K562 (cell line): Measurements from ENCODE around the gene FOCAD.

ENCODE experiments used
- ARNT ChIP-seq, 2 experiments: fragments of 450-650 bp; IDR thresholded peaks; 2 replicates each; pipeline ENCODE4 v1.6.1; 2016; ENCODE audit warnings: mild to moderate bottlenecking in 1 of 2
- NFE2 ChIP-seq: IDR thresholded peaks from 2 replicates; pipeline ENCODE4 v1.6.1; 2014; ENCODE audit warnings: antibody characterized with exemption, low read depth
- TF ChIP-seq, protein P1 (sequence below), 3 experiments: IDR thresholded peaks in 2 of 3; conservative IDR thresholded peaks in 1 of 3; 2 replicates each; pipeline ENCODE4 v1.5.1; 2011 to 2012; ENCODE audit warnings: low read length in 3 of 3, mild to moderate bottlenecking in 3 of 3, control low read depth in 2 of 3, improper control_type of control experiment in 1 of 3, inconsistent platforms in 1 of 3, low read depth in 1 of 3, mixed read lengths in 1 of 3, moderate library complexity in 1 of 3; ENCODE audit not compliant: insufficient read depth in 2 of 3
- TF ChIP-seq, protein P2 (sequence below): IDR thresholded peaks from 3 replicates; pipeline ENCODE4 v1.6.1; 2011; ENCODE audit warnings: borderline replicate concordance, mild to moderate bottlenecking; ENCODE audit not compliant: insufficient read length, insufficient read depth
- TF ChIP-seq, protein P3 (sequence below): sonication (generic); formaldehyde crosslinking; IDR thresholded peaks from 2 replicates; pipeline ENCODE4 v1.8.0; 2022; ENCODE audit warnings: mild to moderate bottlenecking, low read depth, missing genetic modification reagents

DNA sequence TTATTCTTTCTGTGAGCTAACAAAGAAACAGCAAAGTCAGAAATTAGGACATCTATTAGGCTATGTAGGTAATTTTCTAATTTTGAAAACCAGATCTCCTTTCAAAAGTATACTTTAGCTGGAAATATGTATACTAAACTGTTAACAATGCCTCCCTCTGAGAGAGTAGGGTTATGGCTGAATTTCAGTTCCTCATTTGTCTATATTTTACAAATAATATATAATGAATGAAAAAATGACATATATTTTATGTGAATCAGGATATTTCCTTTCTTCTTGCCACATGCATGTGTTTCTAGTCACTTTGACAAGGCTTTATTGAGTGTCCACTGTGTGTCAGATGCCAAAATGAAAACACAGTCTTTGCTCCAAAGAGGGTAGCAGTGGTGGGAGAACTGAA lies 331.9 kb downstream of the FOCAD start:
- TF ChIP-seq, protein P1, sequence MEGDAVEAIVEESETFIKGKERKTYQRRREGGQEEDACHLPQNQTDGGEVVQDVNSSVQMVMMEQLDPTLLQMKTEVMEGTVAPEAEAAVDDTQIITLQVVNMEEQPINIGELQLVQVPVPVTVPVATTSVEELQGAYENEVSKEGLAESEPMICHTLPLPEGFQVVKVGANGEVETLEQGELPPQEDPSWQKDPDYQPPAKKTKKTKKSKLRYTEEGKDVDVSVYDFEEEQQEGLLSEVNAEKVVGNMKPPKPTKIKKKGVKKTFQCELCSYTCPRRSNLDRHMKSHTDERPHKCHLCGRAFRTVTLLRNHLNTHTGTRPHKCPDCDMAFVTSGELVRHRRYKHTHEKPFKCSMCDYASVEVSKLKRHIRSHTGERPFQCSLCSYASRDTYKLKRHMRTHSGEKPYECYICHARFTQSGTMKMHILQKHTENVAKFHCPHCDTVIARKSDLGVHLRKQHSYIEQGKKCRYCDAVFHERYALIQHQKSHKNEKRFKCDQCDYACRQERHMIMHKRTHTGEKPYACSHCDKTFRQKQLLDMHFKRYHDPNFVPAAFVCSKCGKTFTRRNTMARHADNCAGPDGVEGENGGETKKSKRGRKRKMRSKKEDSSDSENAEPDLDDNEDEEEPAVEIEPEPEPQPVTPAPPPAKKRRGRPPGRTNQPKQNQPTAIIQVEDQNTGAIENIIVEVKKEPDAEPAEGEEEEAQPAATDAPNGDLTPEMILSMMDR (IDR thresholded peaks at IDR 0.05 in 2 of 3, conservative IDR thresholded peaks at IDR 0.05 in 1 of 3; ENCODE audit: insufficient read depth in 2 of 3, low read depth in 1 of 3, low read length in 3 of 3): no peak
- no peak for TF ChIP-seq NFE2
- TF ChIP-seq, protein P2, sequence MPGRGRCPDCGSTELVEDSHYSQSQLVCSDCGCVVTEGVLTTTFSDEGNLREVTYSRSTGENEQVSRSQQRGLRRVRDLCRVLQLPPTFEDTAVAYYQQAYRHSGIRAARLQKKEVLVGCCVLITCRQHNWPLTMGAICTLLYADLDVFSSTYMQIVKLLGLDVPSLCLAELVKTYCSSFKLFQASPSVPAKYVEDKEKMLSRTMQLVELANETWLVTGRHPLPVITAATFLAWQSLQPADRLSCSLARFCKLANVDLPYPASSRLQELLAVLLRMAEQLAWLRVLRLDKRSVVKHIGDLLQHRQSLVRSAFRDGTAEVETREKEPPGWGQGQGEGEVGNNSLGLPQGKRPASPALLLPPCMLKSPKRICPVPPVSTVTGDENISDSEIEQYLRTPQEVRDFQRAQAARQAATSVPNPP: no peak
- TF ChIP-seq, protein P3, sequence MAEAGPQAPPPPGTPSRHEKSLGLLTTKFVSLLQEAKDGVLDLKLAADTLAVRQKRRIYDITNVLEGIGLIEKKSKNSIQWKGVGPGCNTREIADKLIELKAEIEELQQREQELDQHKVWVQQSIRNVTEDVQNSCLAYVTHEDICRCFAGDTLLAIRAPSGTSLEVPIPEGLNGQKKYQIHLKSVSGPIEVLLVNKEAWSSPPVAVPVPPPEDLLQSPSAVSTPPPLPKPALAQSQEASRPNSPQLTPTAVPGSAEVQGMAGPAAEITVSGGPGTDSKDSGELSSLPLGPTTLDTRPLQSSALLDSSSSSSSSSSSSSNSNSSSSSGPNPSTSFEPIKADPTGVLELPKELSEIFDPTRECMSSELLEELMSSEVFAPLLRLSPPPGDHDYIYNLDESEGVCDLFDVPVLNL (CRISPR knock-in tag): no peak
- TF ChIP-seq ARNT (IDR thresholded peaks at IDR 0.05): no peak
